HCT116 (cell line): ENCODE data around the gene LTO1. TPM values are rescaled to one million over a fixed set of nuclear protein-coding genes. Genes with fewer than 3 reads are reported as not detected.

Source experiments
- ATAC-seq: fragments of 200-7000 bp; cut with Tn5 transposase; 2 replicates; pipeline ENCODE4 v1.9.1; 2020; ENCODE audit warnings: mild to moderate bottlenecking, moderate library complexity
- BruUV-seq: library from RNA; stranded (reverse); fragments of 400-500 nt; replicated peaks from 2 replicates; lab custom pipeline; 2021; lab: Mats Ljungman, UMichigan
- CTCF ChIA-PET: fragments of 300-600 bp; sonication (Branson Sonifier 250); formaldehyde crosslinking; loops from one replicate; lab custom pipeline; 2021; ENCODE audit warnings: antibody characterized with exemption; lab: Charles Lee
- POLR2A ChIA-PET: fragments of 300-600, 350-600 bp; sonication (Branson Sonifier 250); formaldehyde crosslinking; loops from one replicate; lab custom pipeline; 2021; ENCODE audit warnings: antibody characterized with exemption; lab: Charles Lee
- RAD21 ChIA-PET, 2 experiments: fragments of 300-600 bp; sonication (Branson Sonifier 250); formaldehyde crosslinking; loops; one replicate each; lab custom pipeline; 2023; ENCODE audit warnings: low total read pairs in 2 of 2; ENCODE audit not compliant: uncharacterized antibody in 2 of 2, unreplicated experiment in 2 of 2, low non-redundant PET in 1 of 2; lab: Charles Lee
- DNase-seq: peaks from one replicate; pipeline ENCODE4 v3.0.0-alpha.2; 2010; ENCODE audit warnings: low read depth, low spot score
- H2AFZ ChIP-seq: fragments of 200-600 bp; shearing (Covaris generic), sonication (generic); 2 replicates; pipeline ENCODE4 v1.6.1; 2017; ENCODE audit warnings: low read depth, mixed run types, mixed read lengths, antibody characterized with exemption, low read length; ENCODE audit not compliant: poor library complexity, severe bottlenecking
- H3K27ac ChIP-seq: 2 replicates; pipeline ENCODE4 v1.5.1; 2012; ENCODE audit warnings: low read depth, low read length
- H3K27me3 ChIP-seq: fragments of 200-600 bp; sonication (generic); 2 replicates; pipeline ENCODE4 v1.6.1; 2016; ENCODE audit warnings: mixed run types, low read length, mixed read lengths; ENCODE audit not compliant: insufficient read depth
- H3K36me3 ChIP-seq, 2 experiments: fragments of 200-500 bp in 1 of 2; fragments of 200-600 bp in 1 of 2; sonication (Bioruptor generic) in 1 of 2; sonication (generic) in 1 of 2; 2 replicates each; pipeline versions ENCODE4 v1.5.1 to v1.6.1; 2014 to 2016; ENCODE audit warnings: low read length in 2 of 2, inconsistent platforms in 1 of 2, mixed read lengths in 1 of 2, mixed run types in 1 of 2; ENCODE audit not compliant: insufficient read depth in 2 of 2, control insufficient read depth in 1 of 2
- H3K4me1 ChIP-seq, 2 experiments: fragments of 200-600 bp in 1 of 2; sonication (generic) in 1 of 2; 2 replicates each; pipeline versions ENCODE4 v1.5.1 to v1.6.1; 2012 to 2017; ENCODE audit warnings: low read length in 2 of 2, inconsistent platforms in 1 of 2, mild to moderate bottlenecking in 1 of 2, mixed read lengths in 1 of 2, mixed run types in 1 of 2, moderate library complexity in 1 of 2; ENCODE audit not compliant: insufficient read depth in 2 of 2, control insufficient read depth in 1 of 2
- H3K4me2 ChIP-seq: fragments of 200-600 bp; sonication (generic); 2 replicates; pipeline ENCODE4 v1.6.1; 2017; ENCODE audit warnings: mixed run types, low read length, mixed read lengths
- H3K4me3 ChIP-seq, 2 experiments: fragments of 200-600 bp in 1 of 2; sonication (generic) in 1 of 2; replicated peaks in 1 of 2; 2 replicates each; pipeline ENCODE4 v1.5.1; 2011 to 2016; ENCODE audit warnings: low read length in 2 of 2, control low read depth in 1 of 2, low read depth in 1 of 2, mild to moderate bottlenecking in 1 of 2, mixed read lengths in 1 of 2, mixed run types in 1 of 2
- H3K79me2 ChIP-seq: fragments of 200-600 bp; sonication (generic); 2 replicates; pipeline ENCODE4 v1.6.1; 2017; ENCODE audit warnings: mild to moderate bottlenecking, mixed run types, low read length, moderate library complexity, mixed read lengths; ENCODE audit not compliant: insufficient read depth
- H3K9ac ChIP-seq: fragments of 200-600 bp; sonication (generic); 2 replicates; pipeline ENCODE4 v1.6.1; 2016; ENCODE audit warnings: low read length, mixed read lengths
- H3K9me2 ChIP-seq: fragments of 200-600 bp; sonication (generic), shearing (Covaris generic); 2 replicates; pipeline ENCODE4 v1.6.1; 2017; ENCODE audit warnings: mixed run types, mild to moderate bottlenecking, moderate library complexity; ENCODE audit not compliant: insufficient read depth
- H3K9me3 ChIP-seq, 2 experiments: fragments of 200-500 bp in 1 of 2; fragments of 200-600 bp in 1 of 2; sonication (Bioruptor generic) in 1 of 2; sonication (generic) in 1 of 2; 2 replicates each; pipeline ENCODE4 v1.6.1; 2014 to 2017; ENCODE audit warnings: low read length in 2 of 2, mixed read lengths in 2 of 2, inconsistent platforms in 1 of 2, low read depth in 1 of 2, mild to moderate bottlenecking in 1 of 2, mixed run types in 1 of 2, moderate library complexity in 1 of 2; ENCODE audit not compliant: control insufficient read depth in 1 of 2, insufficient read depth in 1 of 2
- H4K20me1 ChIP-seq: fragments of 200-600 bp; sonication (generic), shearing (Covaris generic); 2 replicates; pipeline ENCODE4 v1.6.1; 2017; ENCODE audit warnings: mixed run types, mild to moderate bottlenecking, moderate library complexity; ENCODE audit not compliant: insufficient read depth
- CEBPB ChIP-seq: IDR thresholded peaks from 2 replicates; pipeline ENCODE4 v1.6.1; 2012; ENCODE audit warnings: low read depth
- EZH2 ChIP-seq: fragments of 200-600 bp; sonication (generic); IDR thresholded peaks from 2 replicates; pipeline ENCODE4 v1.6.1; 2017; ENCODE audit warnings: antibody characterized with exemption, mixed run types
- FOSL1 ChIP-seq: IDR thresholded peaks from 2 replicates; pipeline ENCODE4 v1.6.1; 2012; ENCODE audit warnings: low read depth
- MAX ChIP-seq: IDR thresholded peaks from 2 replicates; pipeline ENCODE4 v1.6.1; 2012
- POLR2AphosphoS5 ChIP-seq: IDR thresholded peaks from 2 replicates; pipeline ENCODE4 v1.6.1; 2011; ENCODE audit warnings: mild to moderate bottlenecking, low read depth, low read length, moderate library complexity
- REST ChIP-seq: IDR thresholded peaks from 2 replicates; pipeline ENCODE4 v1.6.1; 2012; ENCODE audit warnings: low read depth
- SIN3A ChIP-seq: IDR thresholded peaks from 2 replicates; pipeline ENCODE4 v1.6.1; 2012; ENCODE audit warnings: low read depth
- SP1 ChIP-seq: IDR thresholded peaks from 2 replicates; pipeline ENCODE4 v1.6.1; 2012; ENCODE audit warnings: low read depth
- YY1 ChIP-seq: IDR thresholded peaks from 2 replicates; pipeline ENCODE4 v1.6.1; 2011; ENCODE audit warnings: low read length, low read depth, moderate library complexity, mild to moderate bottlenecking; ENCODE audit not compliant: insufficient replicate concordance; ENCODE audit errors: extremely low read depth
- ZBTB33 ChIP-seq: IDR thresholded peaks from 2 replicates; pipeline ENCODE4 v1.6.1; 2011; ENCODE audit warnings: mild to moderate bottlenecking, low read length, moderate library complexity; ENCODE audit not compliant: insufficient replicate concordance; ENCODE audit errors: extremely low read depth
- ZNF274 ChIP-seq: fragments of 200-500 bp; sonication (Bioruptor generic); IDR thresholded peaks from 2 replicates; pipeline ENCODE4 v1.6.1; 2014; ENCODE audit warnings: mild to moderate bottlenecking, low read depth, low read length, inconsistent platforms
- intact Hi-C: fragments of 100-400 bp; cut with micrococcal nuclease; formaldehyde crosslinking; loops from 2 replicates; pipeline ENCODE4 v1.10.0; 2022
- total RNA-seq: library from RNA; stranded (reverse); gene quantifications from one replicate; pipeline ENCODE4 v1.2.1, GENCODE V29; 2021; ENCODE audit not compliant: unreplicated experiment

The LTO1 gene
- total RNA-seq, 1 experiment from 2014 or later: 21.3 TPM

- CTCF ChIA-PET: no interaction called here
- Histone ChIP-seq H3K9ac (no peak overlapping the region), H3K4me2 (no peak overlapping the region), H3K27me3 (no peaks in the 10 kb centered on the region), H3K79me2 (no peaks in the 10 kb centered on the region), H3K9me3 (no peaks in the 10 kb centered on the region), H3K4me3 (no peak overlapping the region), H3K27ac (no peak overlapping the region), H2AFZ (no peak overlapping the region), H3K9me2 (no peaks in the 10 kb centered on the region), H3K4me1 (peaks cover 10 to 51% of the 10 kb centered on the region in 2 experiments), H3K36me3 (no peaks in the 10 kb centered on the region), H4K20me1 (no peaks in the 10 kb centered on the region)
- DNase-seq (no peak), ATAC-seq (no peak)
- TF ChIP-seq ZNF274: no peak
- no peak for TF ChIP-seq ZBTB33
- no peak for TF ChIP-seq YY1
- no peak for TF ChIP-seq FOSL1
- TF ChIP-seq SIN3A: no peak
- TF ChIP-seq SP1: no peak
- no peak for TF ChIP-seq EZH2
- no peak for TF ChIP-seq CEBPB
- no peak for TF ChIP-seq POLR2AphosphoS5
- no peak for TF ChIP-seq MAX
- no peak for TF ChIP-seq REST
- intact Hi-C loops: no loop called here
- POLR2A ChIA-PET: interaction anchor here (0.7 to 1.0 kb wide), 2 partner anchors 11 to 191 kb away, joined by 3 read pairs; no protein-coding TSS in a partner anchor
- no TSS peak for BruUV-seq
- RAD21 ChIA-PET: no interaction called here
These were observed 40.6 kb downstream of the LTO1 start for GRCh38 chr11:69634590-69634989.
